DLD1 (cell line): ENCODE results near the gene NADSYN1.

Source experiments
- in situ Hi-C: cut with HindIII; loops from 2 replicates; pipeline ENCODE4 v1.10.0; 2017; ENCODE audit warnings: low sequenced_read_pairs

The NADSYN1 gene

GRCh38 chr11:71432761-71433647 is 20.0 kb upstream of the NADSYN1 start:
- in situ Hi-C loops: no loop called here

DNA sequence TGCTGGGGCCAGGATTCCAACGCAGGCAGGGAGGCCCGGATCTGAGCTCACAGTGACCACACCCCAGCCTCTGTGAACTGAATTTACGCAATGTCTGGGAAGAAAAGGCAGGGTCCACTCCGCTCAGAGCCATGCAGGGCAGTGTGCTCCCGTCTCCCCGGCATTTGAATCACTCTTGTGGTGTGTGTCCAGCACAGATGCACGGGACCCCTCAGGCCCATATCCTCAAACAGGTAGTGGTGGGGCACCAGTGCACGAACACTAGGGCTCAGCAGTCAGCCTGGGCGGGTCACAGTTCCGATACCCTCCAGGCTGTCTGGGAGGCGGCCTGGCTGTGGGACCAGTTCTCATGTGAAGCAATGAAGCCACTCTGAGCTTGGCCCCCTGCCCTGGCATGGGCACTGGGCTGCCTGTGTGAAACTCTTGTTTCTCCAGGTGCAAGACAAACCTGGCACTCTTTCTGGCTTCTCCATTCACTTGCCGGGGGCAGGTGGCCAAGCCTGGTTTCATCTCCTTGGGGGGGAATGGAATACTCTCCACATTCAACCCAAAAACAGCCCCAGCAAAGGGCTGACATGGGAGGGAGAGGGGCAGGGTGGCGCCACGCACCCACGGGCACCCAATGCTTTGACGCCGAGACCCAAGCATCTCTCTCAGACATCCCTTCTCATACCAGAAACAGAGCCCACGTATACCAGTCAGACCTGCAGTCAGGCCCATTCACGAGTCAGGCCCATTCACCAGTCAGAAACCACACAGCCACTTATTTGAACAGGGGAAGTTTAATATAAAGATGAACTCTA is 19.2 kb upstream of the NADSYN1 start:
- in situ Hi-C loops: no loop called here

DNA sequence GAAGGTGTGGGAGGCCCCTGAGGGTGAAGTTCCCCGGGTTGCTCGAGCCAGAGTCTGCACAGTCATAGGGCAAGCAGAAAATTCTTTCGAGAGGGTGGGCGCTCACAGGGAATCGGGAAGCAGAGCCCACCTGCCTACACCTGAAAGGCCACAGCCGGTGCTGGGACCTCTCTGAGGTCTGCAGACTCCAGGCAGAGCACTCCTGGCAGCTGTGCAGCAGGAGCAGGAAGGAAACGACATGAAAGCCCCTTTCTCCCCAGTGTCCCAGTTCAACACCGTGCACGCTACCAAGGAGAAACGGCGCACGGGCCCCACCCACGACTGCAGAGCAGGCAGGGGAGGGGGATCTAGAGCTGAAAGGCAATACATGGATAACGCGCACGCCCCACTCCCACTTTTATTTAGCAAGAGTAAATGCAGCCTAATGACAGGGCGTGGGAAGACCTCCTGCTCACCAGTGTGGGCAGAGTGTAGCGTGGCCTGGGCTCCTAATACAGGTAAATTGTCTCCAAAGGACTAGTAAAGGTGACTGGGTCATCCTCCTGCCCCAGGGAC is 18.4 kb upstream of the NADSYN1 start:
- in situ Hi-C loops: no loop called here

GRCh38 chr11:71435278-71435951 is 17.6 kb upstream of the NADSYN1 start:
- in situ Hi-C loops: no loop called here

- in situ Hi-C loops: no loop called here
These were observed 16.1 kb upstream of the NADSYN1 start for GRCh38 chr11:71436861-71437260.

- in situ Hi-C loops: no loop called here
These were observed 15.6 kb upstream of the NADSYN1 start for GRCh38 chr11:71437399-71437798.

- in situ Hi-C loops: no loop called here
These were observed 15.1 kb upstream of the NADSYN1 start for GRCh38 chr11:71437879-71438278.

- in situ Hi-C loops: no loop called here
These were observed 14.4 kb upstream of the NADSYN1 start for GRCh38 chr11:71438650-71439049.

GRCh38 chr11:71440021-71440755 is 12.8 kb upstream of the NADSYN1 start:
- in situ Hi-C loops: no loop called here

- in situ Hi-C loops: no loop called here
These were observed 11.8 kb upstream of the NADSYN1 start for GRCh38 chr11:71441251-71441650.

GRCh38 chr11:71442123-71442522 is 10.9 kb upstream of the NADSYN1 start:
- in situ Hi-C loops: no loop called here

DNA sequence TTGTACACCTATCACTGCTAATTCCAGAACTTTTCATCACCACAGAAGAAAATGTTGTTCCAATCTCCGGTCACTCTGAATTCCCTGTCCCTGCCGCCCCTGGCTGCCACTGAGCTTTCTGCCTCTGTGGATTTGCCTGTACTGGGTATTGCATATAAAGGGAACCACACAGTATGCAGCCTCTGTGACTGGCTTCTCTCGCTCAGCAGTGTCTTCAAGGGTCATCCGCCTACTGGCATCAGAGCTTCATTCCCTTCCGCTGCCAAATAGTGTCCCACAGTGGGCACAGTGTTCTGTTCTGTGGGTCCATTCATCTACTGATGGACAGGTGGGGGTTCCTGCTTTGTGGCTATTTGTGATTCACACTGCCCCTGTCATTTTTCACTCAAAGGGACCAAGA is 10.1 kb upstream of the NADSYN1 start:
- in situ Hi-C loops: no loop called here

- in situ Hi-C loops: no loop called here
These were observed 9.1 kb upstream of the NADSYN1 start for GRCh38 chr11:71443736-71444445.

GRCh38 chr11:71444811-71445210 is 8.2 kb upstream of the NADSYN1 start:
- in situ Hi-C loops: no loop called here

GRCh38 chr11:71446150-71446549 is 6.9 kb upstream of the NADSYN1 start:
- in situ Hi-C loops: no loop called here

GRCh38 chr11:71446942-71447688 is 5.9 kb upstream of the NADSYN1 start:
- in situ Hi-C loops: no loop called here

DNA sequence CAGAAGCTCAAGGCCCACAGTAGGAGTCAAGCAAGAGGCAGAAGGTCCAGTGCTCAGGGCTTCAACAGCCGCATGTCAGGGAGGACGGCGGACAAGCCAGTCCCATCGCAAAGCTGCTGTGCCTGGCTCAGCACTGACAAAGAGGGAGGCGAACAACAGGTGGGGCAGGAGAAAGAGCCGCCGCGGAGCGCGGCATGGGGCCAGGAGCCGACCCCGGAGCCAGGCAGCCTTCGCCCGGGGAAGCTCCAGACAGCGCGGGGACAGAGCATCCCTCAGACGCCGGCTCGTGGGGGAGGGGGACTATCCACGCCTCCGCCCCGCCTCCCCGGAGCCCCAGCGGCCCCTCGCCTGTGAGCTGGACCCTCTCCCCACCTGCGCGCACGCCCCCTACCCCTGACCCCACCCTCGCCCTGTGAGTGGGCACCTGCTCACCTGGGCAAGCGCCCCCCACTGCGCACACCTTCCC is 5.2 kb upstream of the NADSYN1 start:
- in situ Hi-C loops: no loop called here

- in situ Hi-C loops: no loop called here
These were observed 4.5 kb upstream of the NADSYN1 start, which contains the start of gene DHCR7 for GRCh38 chr11:71448257-71449171. Gene DHCR7 (minus strand): TSS chr11:71448393. CDS start chr11:71444952, 3,441 bp downstream.
